KOPT-K1 (cell line): ENCODE results near the gene TMPRSS6.

Experiments used
- H3K27ac ChIP-seq: fragments of 200-600 bp; sonication (generic); 2 replicates; pipeline ENCODE4 v1.5.1; 2016; ENCODE audit warnings: antibody characterized with exemption, mild to moderate bottlenecking, low read depth, low read length; ENCODE audit not compliant: poor library complexity, severe bottlenecking
- H3K36me3 ChIP-seq: fragments of 200-600 bp; sonication (generic); 2 replicates; pipeline ENCODE4 v1.5.1; 2017; ENCODE audit warnings: antibody characterized with exemption, mild to moderate bottlenecking, low read length, moderate library complexity; ENCODE audit not compliant: insufficient read depth
- H3K9me3 ChIP-seq: fragments of 200-600 bp; sonication (generic); 2 replicates; pipeline ENCODE4 v1.5.1; 2017; ENCODE audit warnings: antibody characterized with exemption, low read length, mild to moderate bottlenecking; ENCODE audit not compliant: insufficient read depth, poor library complexity, severe bottlenecking

The TMPRSS6 gene

GRCh38 chr22:37146507-37147180, 37.1 kb upstream of the TMPRSS6 start:
- no peaks in the 10 kb centered on the region for H3K9me3 ChIP-seq
- peaks cover 18% of the 10 kb centered on the region; the same call in 1 of the 2 replicates for H3K36me3 ChIP-seq
- no peak overlapping the region for H3K27ac ChIP-seq

GRCh38 chr22:37146051-37146385, 36.5 kb upstream of the TMPRSS6 start:
- Histone ChIP-seq H3K9me3 (no peaks in the 10 kb centered on the region), H3K36me3 (peaks cover 18% of the 10 kb centered on the region; the same call in 1 of the 2 replicates), H3K27ac (no peak overlapping the region)

- H3K9me3 ChIP-seq: no peaks in the 10 kb centered on the region
- peaks cover 19% of the 10 kb centered on the region; the same call in 1 of the 2 replicates for H3K36me3 ChIP-seq
- no peak overlapping the region for H3K27ac ChIP-seq
Measured at GRCh38 chr22:37145180-37146050, 35.9 kb upstream of the TMPRSS6 start.

- Histone ChIP-seq H3K36me3 (peaks cover 21% of the 10 kb centered on the region; the same call in 1 of the 2 replicates), H3K27ac (no peak overlapping the region), H3K9me3 (no peaks in the 10 kb centered on the region)
Measured at GRCh38 chr22:37144180-37144554, 34.7 kb upstream of the TMPRSS6 start.

GRCh38 chr22:37141971-37142370, 32.5 kb upstream of the TMPRSS6 start:
- H3K27ac ChIP-seq: no peak overlapping the region
- no peaks in the 10 kb centered on the region for H3K9me3 ChIP-seq
- peaks cover 27% of the 10 kb centered on the region; the same call in 1 of the 2 replicates for H3K36me3 ChIP-seq

GRCh38 chr22:37141476-37141875, 32.0 kb upstream of the TMPRSS6 start:
- no peaks in the 10 kb centered on the region for H3K9me3 ChIP-seq
- no peak overlapping the region for H3K27ac ChIP-seq
- peaks cover 27% of the 10 kb centered on the region; the same call in 1 of the 2 replicates for H3K36me3 ChIP-seq

GRCh38 chr22:37140686-37141323, 31.3 kb upstream of the TMPRSS6 start:
- Histone ChIP-seq H3K36me3 (peaks cover 27% of the 10 kb centered on the region; the same call in 1 of the 2 replicates), H3K9me3 (no peaks in the 10 kb centered on the region), H3K27ac (no peak overlapping the region)

- H3K36me3 ChIP-seq: peaks cover 32% of the 10 kb centered on the region; the same call in 1 of the 2 replicates
- H3K27ac ChIP-seq: no peak overlapping the region
- H3K9me3 ChIP-seq: no peaks in the 10 kb centered on the region
Measured at GRCh38 chr22:37139762-37140161, 30.2 kb upstream of the TMPRSS6 start.

- H3K9me3 ChIP-seq: no peaks in the 10 kb centered on the region
- H3K36me3 ChIP-seq: peaks cover 34% of the 10 kb centered on the region; the same call in 1 of the 2 replicates
- H3K27ac ChIP-seq: no peak overlapping the region
Measured at GRCh38 chr22:37138849-37139561, 29.5 kb upstream of the TMPRSS6 start.

GRCh38 chr22:37137903-37138665, 28.6 kb upstream of the TMPRSS6 start:
- Histone ChIP-seq H3K27ac (no peak overlapping the region), H3K9me3 (no peaks in the 10 kb centered on the region), H3K36me3 (peaks cover 25% of the 10 kb centered on the region; the same call in 1 of the 2 replicates)

GRCh38 chr22:37137131-37137530, 27.6 kb upstream of the TMPRSS6 start:
- Histone ChIP-seq H3K36me3 (peaks cover 17% of the 10 kb centered on the region; the same call in 1 of the 2 replicates), H3K27ac (no peak overlapping the region), H3K9me3 (no peaks in the 10 kb centered on the region)

GRCh38 chr22:37135023-37135422, 25.5 kb upstream of the TMPRSS6 start:
- H3K27ac ChIP-seq: no peak overlapping the region
- H3K9me3 ChIP-seq: no peaks in the 10 kb centered on the region
- H3K36me3 ChIP-seq: peaks cover 14% of the 10 kb centered on the region; the same call in 1 of the 2 replicates

- no peaks in the 10 kb centered on the region for H3K9me3 ChIP-seq
- no peak overlapping the region for H3K27ac ChIP-seq
- H3K36me3 ChIP-seq: peaks cover 14% of the 10 kb centered on the region; the same call in 1 of the 2 replicates
Measured at GRCh38 chr22:37133304-37134018, 23.9 kb upstream of the TMPRSS6 start.
